ENCODE data around the gene MOV10.

- TF ChIP-seq CTCF (IDR thresholded peaks at IDR 0.05; ENCODE audit: low read length): no peak
- no peak for TF ChIP-seq EZH2 (optimal IDR thresholded peaks at IDR 0.05; ENCODE audit: low read depth, low read length)
Measured at GRCh38 chr1:112712191-112712590, 37.7 kb downstream of the MOV10 start.
